GM12892 (cell line): ENCODE measurements around the gene PSKH1.

Source experiments
- DNase-seq: peaks from one replicate; pipeline ENCODE4 v3.0.0; 2011; ENCODE audit not compliant: insufficient read length
- FAIRE-seq: peaks from 2 replicates; lab custom pipeline; 2011; peaks lifted over from hg19 to GRCh38; lab: Jason Lieb, UNC
- POLR2A ChIP-seq: IDR thresholded peaks from 2 replicates; pipeline ENCODE4 v1.6.1; 2011; ENCODE audit warnings: low read depth, low read length, control low read depth
- POLR2AphosphoS5 ChIP-seq: IDR thresholded peaks from 2 replicates; pipeline ENCODE4 v1.6.1; 2011; ENCODE audit warnings: low read depth, low read length, control low read depth
- TAF1 ChIP-seq: IDR thresholded peaks from 2 replicates; pipeline ENCODE4 v1.6.1; 2011; ENCODE audit warnings: low read depth, mild to moderate bottlenecking, control low read depth, low read length, borderline replicate concordance

PSKH1 gene

DNA sequence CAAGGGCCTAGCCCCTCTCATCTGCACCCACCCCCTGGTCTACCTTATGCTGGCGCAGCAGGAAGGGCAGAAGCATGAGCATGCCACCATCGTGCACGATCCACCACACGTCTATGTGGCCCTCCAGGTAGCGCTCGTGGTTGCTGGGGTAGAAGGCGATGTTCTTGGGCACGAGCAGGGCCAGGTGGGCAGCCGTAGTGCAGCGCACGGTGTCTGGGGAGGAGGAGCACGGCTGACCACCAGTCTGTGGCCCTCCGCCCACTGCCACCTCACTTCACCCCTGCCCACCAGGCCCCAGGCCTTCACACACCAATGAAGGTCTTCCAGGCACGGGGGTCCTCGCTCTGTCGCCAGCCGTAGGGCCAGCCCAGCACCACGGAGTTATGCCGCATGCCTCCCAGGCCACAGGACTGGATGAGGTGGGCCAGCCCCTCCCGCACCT, 53.1 kb downstream of the PSKH1 start:
- FAIRE-seq, result no peak
- DNase-seq, result no peak
- TF ChIP-seq POLR2AphosphoS5 (no peak), POLR2A (no peak), TAF1 (no peak)

DNA sequence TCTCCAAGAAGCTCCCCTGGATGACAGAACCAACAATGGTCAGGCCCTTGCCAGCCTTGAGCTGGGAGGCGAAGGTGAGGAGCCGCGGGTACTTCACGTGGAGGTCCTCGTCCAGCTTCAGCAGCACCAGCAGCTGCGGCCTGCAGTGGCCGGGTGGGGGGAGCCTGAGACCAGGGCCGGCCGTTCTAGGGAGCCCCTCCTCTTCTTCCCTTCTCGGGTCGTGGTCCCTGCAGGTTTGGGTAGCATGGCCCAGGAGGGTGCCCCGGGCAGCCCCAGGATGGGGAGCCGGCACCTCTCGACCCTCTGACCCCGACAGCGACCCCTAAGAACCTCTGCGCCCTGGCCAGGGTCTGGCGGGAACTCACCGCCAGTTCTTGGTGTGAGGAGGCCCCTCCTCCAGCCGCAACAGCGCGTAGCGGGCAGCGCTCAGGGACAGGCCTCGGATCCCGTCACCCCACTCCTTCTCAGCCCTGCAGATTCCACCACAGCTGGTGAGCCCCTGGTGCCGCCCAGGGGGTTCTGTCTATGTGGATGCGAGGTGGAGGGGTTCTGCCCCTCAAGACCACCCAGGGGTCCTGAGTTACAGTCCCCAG, 54.0 kb downstream of the PSKH1 start:
- FAIRE-seq (no peak), DNase-seq (no peak)
- TF ChIP-seq TAF1 (no peak), POLR2A (no peak), POLR2AphosphoS5 (no peak)

- FAIRE-seq, result no peak
- no peak for TF ChIP-seq TAF1
- TF ChIP-seq POLR2A, result no peak
- no peak for TF ChIP-seq POLR2AphosphoS5
- no peak for DNase-seq
Measured at GRCh38 chr16:67948015-67948414, 55.0 kb downstream of the PSKH1 start.

DNA sequence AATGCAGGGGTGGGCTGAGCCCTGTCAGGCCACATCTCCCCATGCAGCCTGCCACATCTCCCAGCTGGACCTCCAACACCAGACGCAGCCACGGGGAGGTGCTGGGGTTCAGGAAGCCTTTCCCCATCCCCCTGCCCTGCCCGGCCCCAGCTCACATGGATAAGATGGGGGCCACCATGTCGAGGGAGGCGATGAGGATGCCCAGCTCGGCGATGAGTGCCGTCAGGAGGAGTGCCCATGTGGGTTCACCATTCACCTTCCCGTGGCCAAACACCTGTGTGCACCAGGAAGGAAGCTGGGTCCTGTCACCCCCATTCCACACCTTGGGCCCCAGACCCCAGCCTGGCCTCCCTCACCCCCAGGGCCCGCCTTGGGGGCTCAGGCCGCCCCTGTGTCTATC, 56.6 kb downstream of the PSKH1 start:
- DNase-seq, result no peak
- TF ChIP-seq POLR2A (no peak), POLR2AphosphoS5 (no peak), TAF1 (no peak)
- no peak for FAIRE-seq

- no peak for FAIRE-seq
- TF ChIP-seq POLR2A, result no peak
- TF ChIP-seq POLR2AphosphoS5, result no peak
- no peak for TF ChIP-seq TAF1
- DNase-seq, result no peak
Measured at GRCh38 chr16:67950335-67950843, 57.3 kb downstream of the PSKH1 start.

GRCh38 chr16:67951485-67951884, 58.4 kb downstream of the PSKH1 start:
- no peak for DNase-seq
- TF ChIP-seq TAF1, result no peak
- no peak for TF ChIP-seq POLR2A
- no peak for TF ChIP-seq POLR2AphosphoS5
- no peak for FAIRE-seq

DNA sequence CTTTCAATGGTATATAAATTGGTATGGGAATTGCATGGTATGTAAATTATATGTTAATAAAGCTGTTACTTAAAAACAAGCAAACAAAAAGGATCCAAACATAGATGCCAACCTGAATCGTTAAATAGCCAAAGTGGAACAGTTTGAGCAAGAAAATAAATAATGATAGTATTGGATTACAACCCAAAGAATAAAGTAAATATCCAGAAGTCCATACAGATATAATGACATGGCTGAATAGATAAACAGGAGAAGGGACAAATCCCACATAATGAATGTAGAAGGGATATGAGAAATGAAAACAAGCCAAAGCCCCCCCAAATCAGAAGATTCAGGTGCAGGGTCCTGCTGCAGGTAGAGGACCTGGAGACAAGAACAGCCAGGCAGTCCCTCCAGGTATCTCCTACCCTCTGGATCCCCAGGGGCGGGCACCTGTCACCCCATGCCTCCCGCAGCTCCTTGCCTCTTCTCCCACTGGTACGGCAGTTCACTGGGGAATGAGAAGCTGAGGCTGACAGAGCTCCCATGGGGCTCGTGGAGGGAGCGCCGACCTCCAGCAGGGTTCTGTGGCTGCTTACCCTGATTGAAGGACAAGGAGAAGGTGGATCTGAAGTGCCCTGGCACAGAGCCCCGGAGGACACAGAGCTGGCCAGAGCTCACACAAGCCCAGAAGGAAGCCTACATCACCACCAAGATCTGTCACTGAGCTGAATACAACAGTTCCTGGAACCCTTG, 60.8 kb downstream of the PSKH1 start:
- FAIRE-seq (no peak), DNase-seq (no peak)
- no peak for TF ChIP-seq TAF1
- no peak for TF ChIP-seq POLR2A
- TF ChIP-seq POLR2AphosphoS5, result no peak

DNA sequence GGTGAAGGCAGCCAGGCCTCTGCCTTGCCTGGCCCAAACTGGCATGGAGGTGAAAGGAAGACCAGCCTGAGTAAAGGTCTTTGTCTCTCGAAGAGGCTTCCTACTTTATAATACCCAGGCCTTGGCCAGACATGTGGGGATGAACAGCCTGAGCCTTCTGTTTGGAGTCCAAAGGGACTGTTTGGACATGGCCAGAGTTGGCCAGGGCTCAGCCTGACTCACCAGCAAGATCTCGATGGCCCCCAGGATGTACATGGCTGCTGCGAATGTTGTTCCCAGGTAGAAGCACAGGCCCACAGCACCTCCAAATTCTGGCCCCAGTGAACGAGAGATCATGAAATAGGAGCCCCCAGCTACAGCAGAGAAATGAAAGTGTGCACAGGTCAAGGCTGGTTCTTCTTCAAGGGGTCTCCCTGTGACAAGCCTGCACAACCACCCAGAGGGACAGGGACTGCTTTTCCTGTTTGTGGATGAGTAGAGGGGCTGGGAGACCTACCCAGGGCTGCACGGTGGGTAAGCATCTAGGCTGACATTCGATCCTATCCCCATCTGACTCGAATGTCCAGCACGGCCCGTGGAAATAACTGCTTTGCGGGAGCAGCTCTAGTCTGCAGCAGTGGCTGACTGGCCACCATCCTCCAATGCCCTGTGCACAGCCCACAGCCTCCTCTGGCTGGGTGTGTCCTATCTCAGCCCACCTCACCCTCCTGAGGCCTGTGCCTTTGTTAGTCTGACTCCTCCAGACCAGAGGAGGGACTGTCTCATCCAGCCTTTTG, 61.6 kb downstream of the PSKH1 start:
- FAIRE-seq (no peak), DNase-seq (no peak)
- TF ChIP-seq POLR2A, result no peak
- no peak for TF ChIP-seq POLR2AphosphoS5
- TF ChIP-seq TAF1, result no peak

DNA sequence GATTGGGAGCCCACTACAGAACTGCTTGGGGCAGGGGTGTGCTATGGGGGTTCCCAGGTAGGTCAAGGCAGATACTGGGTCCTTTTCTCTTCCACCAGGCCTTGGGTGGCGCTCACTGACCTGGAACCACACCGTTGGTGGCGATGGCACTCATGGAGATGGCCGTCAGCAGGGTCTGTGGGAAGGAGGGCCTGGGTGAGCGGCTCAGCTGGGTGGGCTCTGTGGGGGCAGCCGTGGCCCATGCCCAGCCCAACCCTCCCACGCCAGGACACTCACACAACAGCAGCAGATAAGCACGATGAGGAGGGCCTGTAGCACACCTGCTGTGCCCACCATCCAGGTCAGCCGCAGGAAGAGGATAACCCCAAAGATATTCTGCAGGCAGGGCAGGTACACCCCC, 64.6 kb downstream of the PSKH1 start:
- no peak for DNase-seq
- TF ChIP-seq TAF1 (no peak), POLR2A (no peak), POLR2AphosphoS5 (no peak)
- FAIRE-seq, result no peak

DNA sequence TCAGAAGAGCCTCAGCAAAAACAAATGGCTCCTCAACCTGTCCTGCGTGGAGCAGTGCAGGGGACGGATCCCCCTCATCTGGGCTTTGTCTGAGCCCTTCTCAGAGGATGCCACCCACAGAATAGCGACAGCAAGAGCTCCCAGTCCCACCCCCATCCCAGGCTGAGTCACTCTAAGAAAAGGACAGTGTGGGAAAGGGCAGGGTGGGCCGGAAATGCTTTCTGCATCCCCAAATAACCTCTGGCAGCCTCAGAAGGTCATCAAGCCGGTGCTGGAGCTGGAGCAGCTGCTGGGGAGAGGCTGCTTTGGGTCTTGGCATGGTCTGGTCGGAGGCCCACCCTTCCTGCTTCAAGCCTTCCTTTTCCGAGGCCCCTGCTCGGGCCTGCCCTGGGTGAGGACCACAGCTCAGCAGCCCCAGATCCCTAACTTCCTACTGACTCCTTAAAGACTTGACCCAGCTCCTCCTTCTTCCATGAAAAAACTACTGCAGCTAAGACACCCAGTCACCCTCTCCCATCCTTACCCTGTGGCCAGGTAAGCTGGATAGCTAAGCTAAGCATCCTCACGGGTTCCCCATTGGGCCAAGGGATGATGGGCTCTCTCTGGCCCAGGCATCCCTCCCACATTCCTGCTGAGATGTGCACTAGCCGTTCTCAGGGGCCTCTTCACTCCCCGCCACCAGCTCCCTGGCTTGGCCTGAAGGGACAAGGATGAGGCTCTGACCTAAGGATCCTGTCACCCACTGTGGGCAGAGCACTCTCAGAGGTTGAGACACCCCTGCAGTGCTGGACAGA, 66.7 kb downstream of the PSKH1 start:
- TF ChIP-seq POLR2AphosphoS5 (no peak), POLR2A (no peak), TAF1 (no peak)
- no peak for DNase-seq
- no peak for FAIRE-seq

DNA sequence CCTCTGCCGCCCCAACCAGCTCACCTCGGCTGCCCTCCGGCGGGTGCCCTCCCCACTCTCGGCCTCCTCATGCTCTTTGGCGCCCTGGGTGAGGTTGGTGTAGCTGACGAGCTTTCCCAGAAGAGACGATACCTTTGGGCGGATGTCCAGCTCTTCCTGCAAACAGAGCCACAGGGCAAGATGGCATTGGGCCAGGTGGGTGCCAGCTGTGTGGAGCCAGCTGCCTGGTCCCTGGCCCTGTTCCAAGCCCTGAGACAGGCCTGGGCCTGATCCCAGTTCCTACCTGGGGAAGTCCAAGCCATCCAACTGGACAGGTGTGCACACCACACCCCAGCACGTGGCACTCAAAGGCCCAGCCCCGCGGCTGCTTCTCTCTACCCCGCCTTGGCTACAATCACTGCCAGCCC, 68.5 kb downstream of the PSKH1 start:
- FAIRE-seq (no peak), DNase-seq (no peak)
- TF ChIP-seq POLR2AphosphoS5 (no peak), TAF1 (no peak), POLR2A (no peak)
